HepG2 (cell line): ENCODE data around the gene PRKN. TPM values are rescaled to one million over a fixed set of nuclear protein-coding genes. Genes with fewer than 3 reads are reported as not detected.

Source experiments
- ATAC-seq: fragments of 200-7000 bp; cut with Tn5 transposase; 3 replicates; pipeline ENCODE4 v1.9.1; 2020; ENCODE audit warnings: mild to moderate bottlenecking, moderate library complexity
- BruUV-seq: library from RNA; stranded (reverse); fragments of 400-500 nt; replicated peaks from 2 replicates; lab custom pipeline; 2021; lab: Mats Ljungman, UMichigan
- CTCF ChIA-PET: fragments of 300-600 bp; formaldehyde crosslinking; extraction: SDS; loops from one replicate; lab custom pipeline; 2021; ENCODE audit warnings: low total read pairs, inconsistent platforms, low intra/inter-chr PET ratio; lab: Yijun Ruan, JAX
- POLR2A ChIA-PET: fragments of 350-600 bp; sonication (Branson Sonifier 250); formaldehyde crosslinking; loops from one replicate; lab custom pipeline; 2020; ENCODE audit warnings: antibody characterized with exemption, inconsistent platforms; lab: Yijun Ruan, JAX
- DNase-seq: peaks from one replicate; pipeline ENCODE4 v3.0.0-alpha.2; 2015; ENCODE audit warnings: low spot score
- FAIRE-seq: peaks from 3 replicates; lab custom pipeline; 2011; peaks lifted over from hg19 to GRCh38; lab: Jason Lieb, UNC
- H2AFZ ChIP-seq: one replicate; pipeline ENCODE4 v1.6.1; 2011; ENCODE audit warnings: low read length, inconsistent platforms
- H3K27ac ChIP-seq: fragments of 300-600 bp; 3 replicates; pipeline ENCODE4 v1.8.0; 2011; ENCODE audit warnings: mixed run types, mild to moderate bottlenecking, mixed read lengths, low read length, inconsistent platforms; ENCODE audit not compliant: insufficient read depth; ENCODE audit errors: extremely low read length
- H3K27me3 ChIP-seq, 2 experiments: fragments of 200-600 bp in 1 of 2; 2 replicates in 1 of 2; 3 replicates in 1 of 2; pipeline versions ENCODE4 v1.6.0 to v1.8.0; 2011; ENCODE audit warnings: low read length in 2 of 2, mild to moderate bottlenecking in 2 of 2, moderate library complexity in 2 of 2, inconsistent platforms in 1 of 2; ENCODE audit not compliant: insufficient read depth in 2 of 2, control insufficient read depth in 1 of 2
- H3K36me3 ChIP-seq, 2 experiments: fragments of 200-600 bp in 1 of 2; replicated peaks in 1 of 2; 2 replicates in 1 of 2; 3 replicates in 1 of 2; pipeline versions ENCODE4 v1.5.1 to v1.8.0; 2011; ENCODE audit warnings: low read length in 2 of 2, inconsistent platforms in 1 of 2; ENCODE audit not compliant: insufficient read depth in 2 of 2, control insufficient read depth in 1 of 2
- H3K4me1 ChIP-seq: 2 replicates; pipeline ENCODE4 v1.5.1; 2012; ENCODE audit warnings: low read length, inconsistent platforms; ENCODE audit not compliant: insufficient read depth
- H3K4me2 ChIP-seq: 2 replicates; pipeline ENCODE4 v1.6.0; 2011; ENCODE audit warnings: low read depth, low read length, inconsistent platforms
- H3K4me3 ChIP-seq, 3 experiments: fragments of 200-600 bp in 1 of 3; sonication (generic), shearing (Covaris generic) in 1 of 3; replicated peaks in 1 of 3; 2 replicates each; pipeline ENCODE4 v1.5.1; 2011 to 2016; ENCODE audit warnings: low read length in 3 of 3, inconsistent platforms in 2 of 3, low read depth in 2 of 3, mild to moderate bottlenecking in 2 of 3, control low read depth in 1 of 3, mixed read lengths in 1 of 3; ENCODE audit not compliant: insufficient read depth in 1 of 3
- H3K79me2 ChIP-seq: one replicate; pipeline ENCODE4 v1.6.1; 2011; ENCODE audit warnings: low read length, inconsistent platforms; ENCODE audit not compliant: insufficient read depth
- H3K9ac ChIP-seq: 2 replicates; pipeline ENCODE4 v1.6.0; 2011; ENCODE audit warnings: mild to moderate bottlenecking, low read depth, low read length, inconsistent platforms; ENCODE audit not compliant: insufficient read depth
- H3K9me3 ChIP-seq: 2 replicates; pipeline ENCODE4 v1.5.1; 2012; ENCODE audit warnings: mild to moderate bottlenecking, low read length
- H4K20me1 ChIP-seq: 2 replicates; pipeline ENCODE4 v1.6.0; 2011; ENCODE audit warnings: inconsistent platforms, mild to moderate bottlenecking, low read length, moderate library complexity; ENCODE audit not compliant: insufficient read depth
- ASH2L ChIP-seq: fragments of 300-600, 200-600 bp; sonication (generic); IDR thresholded peaks from 2 replicates; pipeline ENCODE4 v1.7.0; 2017; ENCODE audit warnings: low read depth, mild to moderate bottlenecking, moderate library complexity, mixed read lengths, low read length; ENCODE audit not compliant: insufficient read length
- EED ChIP-seq: sonication (generic); formaldehyde crosslinking; IDR thresholded peaks from 2 replicates; pipeline ENCODE4 v1.5.0; 2020; ENCODE audit warnings: mild to moderate bottlenecking, missing genetic modification reagents
- ETV6 ChIP-seq: sonication (generic); formaldehyde crosslinking; conservative IDR thresholded peaks from 2 replicates; pipeline ENCODE4 v1.4.0; 2020; ENCODE audit warnings: missing genetic modification reagents
- GTF3A ChIP-seq: sonication (generic); formaldehyde crosslinking; conservative IDR thresholded peaks from 2 replicates; pipeline ENCODE4 v1.4.0; 2020; ENCODE audit warnings: mild to moderate bottlenecking, missing genetic modification reagents
- HOXA7 ChIP-seq: sonication (generic); formaldehyde crosslinking; IDR thresholded peaks from 2 replicates; pipeline ENCODE4 v1.8.1; 2022; ENCODE audit warnings: mild to moderate bottlenecking, missing genetic modification reagents, moderate library complexity
- KAT2B ChIP-seq: fragments of 150-350 bp; IDR thresholded peaks from 2 replicates; pipeline ENCODE4 v1.6.1; 2014; ENCODE audit warnings: low read depth, low read length, borderline replicate concordance
- RBM22 ChIP-seq: fragments of 200-400 bp; formaldehyde crosslinking; optimal IDR thresholded peaks from 2 replicates; pipeline ENCODE3; 2017; ENCODE audit warnings: mild to moderate bottlenecking, low read length, moderate library complexity
- REXO4 ChIP-seq: sonication (generic); formaldehyde crosslinking; IDR thresholded peaks from 2 replicates; pipeline ENCODE4 v1.8.0; 2022; ENCODE audit warnings: missing genetic modification reagents, mild to moderate bottlenecking, borderline replicate concordance
- SOX13 ChIP-seq, 3 experiments: fragments of 450-650 bp in 1 of 3; sonication (generic) in 1 of 3; formaldehyde crosslinking in 1 of 3; IDR thresholded peaks in 2 of 3; conservative IDR thresholded peaks in 1 of 3; 2 replicates each; pipeline versions ENCODE4 v1.5.0 to v1.6.1; 2016 to 2020; ENCODE audit warnings: antibody characterized with exemption in 1 of 3, mild to moderate bottlenecking in 1 of 3, missing compliant biosample characterization in 1 of 3, missing genetic modification reagents in 1 of 3, moderate library complexity in 1 of 3
- SP140L ChIP-seq: sonication (generic); formaldehyde crosslinking; IDR thresholded peaks from 2 replicates; pipeline ENCODE4 v1.4.0; 2020; ENCODE audit warnings: missing genetic modification reagents, borderline replicate concordance
- TOPORS ChIP-seq: sonication (generic); formaldehyde crosslinking; IDR thresholded peaks from 2 replicates; pipeline ENCODE4 v1.8.0; 2023; ENCODE audit warnings: mild to moderate bottlenecking, missing genetic modification reagents
- ZFP36L2 ChIP-seq: sonication (generic); formaldehyde crosslinking; IDR thresholded peaks from 2 replicates; pipeline ENCODE4 v1.4.0; 2020; ENCODE audit warnings: missing genetic modification reagents
- ZNF230 ChIP-seq: sonication (generic); formaldehyde crosslinking; IDR thresholded peaks from 2 replicates; pipeline ENCODE4 v1.4.0; 2020; ENCODE audit warnings: mild to moderate bottlenecking, missing genetic modification reagents
- ZNF572 ChIP-seq: sonication (generic); formaldehyde crosslinking; IDR thresholded peaks from 2 replicates; pipeline ENCODE4 v1.5.1; 2020; ENCODE audit warnings: mild to moderate bottlenecking, missing genetic modification reagents
- ZNF614 ChIP-seq: IDR thresholded peaks from 2 replicates; pipeline ENCODE4 v1.6.1; 2018; ENCODE audit warnings: missing biosample characterization, missing genetic modification reagents, inconsistent platforms, borderline replicate concordance
- WGBS: methylation state at CpG from one replicate; pipeline ENCODE4 v1.1.6; 2017; ENCODE audit warnings: low lambda C conversion rate; 5-methylcytosine and 5-hydroxymethylcytosine counted together
- in situ Hi-C: cut with HindIII; loops from 2 replicates; pipeline ENCODE4 v1.10.0; 2017; ENCODE audit warnings: low pct_unique_long_range_greater_than_20kb; ENCODE audit not compliant: extremely low pct_ligation_motif_present
- intact Hi-C: fragments of 100-400 bp; cut with micrococcal nuclease; formaldehyde crosslinking; loops from one replicate; pipeline ENCODE4 v1.10.0; 2022; ENCODE audit not compliant: unreplicated experiment
- polyA plus RNA-seq, 8 experiments: library from polyadenylated mRNA; depleted of rRNA in 3 of 8; stranded (reverse) in 7 of 8; unstranded in 1 of 8; fragments of >200 nt; fragmentation: Illumina TruSeq in 4 of 8; extraction: Trizol in 4 of 8; gene quantifications; 2 replicates each; pipeline versions ENCODE4 v1.2.1 to v1.2.3, GENCODE V29; 2011 to 2016; ENCODE audit warnings: low read depth in 4 of 8, missing spikeins in 1 of 8, mixed read lengths in 1 of 8; ENCODE audit not compliant: insufficient read depth in 1 of 8
- total RNA-seq, 5 experiments: library from RNA; depleted of rRNA; stranded (reverse); fragments of >200 nt; fragmentation: Illumina TruSeq; extraction: Trizol; gene quantifications; 2 replicates each; pipeline ENCODE4 v1.2.3, GENCODE V29; 2016; ENCODE audit warnings: low read depth in 1 of 5
- TF ChIP-seq, protein P1 (sequence below): fragments of 450-650 bp; IDR thresholded peaks from 2 replicates; pipeline ENCODE4 v1.6.1; 2017
- TF ChIP-seq, protein P2 (sequence below): IDR thresholded peaks from 2 replicates; pipeline ENCODE4 v1.6.1; 2016
- TF ChIP-seq, protein P3 (sequence below): IDR thresholded peaks from 2 replicates; pipeline ENCODE4 v1.6.1; 2018; ENCODE audit warnings: missing genetic modification reagents, mild to moderate bottlenecking, missing compliant biosample characterization
- TF ChIP-seq, protein P4 (sequence below): sonication (generic); formaldehyde crosslinking; IDR thresholded peaks from 2 replicates; pipeline ENCODE4 v1.8.0; 2022; ENCODE audit warnings: low read depth, missing genetic modification reagents

Gene PRKN
- total and polyA plus RNA-seq, 2 of the 13 experiments (the other 11 are each of a cell fraction or from before 2014, with no cell fraction given): 0.31 to 0.44 TPM

DNA sequence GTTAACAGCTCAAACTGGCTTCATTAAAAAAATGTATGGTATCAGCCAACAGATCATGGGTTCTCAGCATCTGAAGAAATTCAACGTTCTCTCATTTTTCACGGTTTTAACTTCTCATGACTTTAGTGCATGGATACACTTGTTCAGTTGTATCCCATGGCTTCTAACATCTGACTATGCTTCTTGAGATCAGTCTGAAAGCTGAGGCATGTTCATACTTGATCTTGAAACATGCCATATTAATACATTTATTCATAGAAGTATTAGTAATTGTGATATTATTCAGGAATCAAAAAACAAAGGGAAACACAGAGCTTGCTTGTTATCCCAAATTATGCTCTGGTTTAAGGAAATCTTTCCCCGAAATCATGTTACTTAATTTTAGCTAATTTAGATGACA lies 649.4 kb downstream of the PRKN start (continued):
- TF ChIP-seq KAT2B: no peak
- no peak for TF ChIP-seq RBM22
- no peak for TF ChIP-seq ZFP36L2
- no peak for TF ChIP-seq TOPORS
- TF ChIP-seq, protein P1, sequence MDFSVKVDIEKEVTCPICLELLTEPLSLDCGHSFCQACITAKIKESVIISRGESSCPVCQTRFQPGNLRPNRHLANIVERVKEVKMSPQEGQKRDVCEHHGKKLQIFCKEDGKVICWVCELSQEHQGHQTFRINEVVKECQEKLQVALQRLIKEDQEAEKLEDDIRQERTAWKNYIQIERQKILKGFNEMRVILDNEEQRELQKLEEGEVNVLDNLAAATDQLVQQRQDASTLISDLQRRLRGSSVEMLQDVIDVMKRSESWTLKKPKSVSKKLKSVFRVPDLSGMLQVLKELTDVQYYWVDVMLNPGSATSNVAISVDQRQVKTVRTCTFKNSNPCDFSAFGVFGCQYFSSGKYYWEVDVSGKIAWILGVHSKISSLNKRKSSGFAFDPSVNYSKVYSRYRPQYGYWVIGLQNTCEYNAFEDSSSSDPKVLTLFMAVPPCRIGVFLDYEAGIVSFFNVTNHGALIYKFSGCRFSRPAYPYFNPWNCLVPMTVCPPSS: no peak
- TF ChIP-seq HOXA7 (CRISPR knock-in tag): no peak
- TF ChIP-seq ZNF230 (CRISPR knock-in tag): no peak
- no peak for TF ChIP-seq REXO4 (CRISPR knock-in tag)
- TF ChIP-seq, all 625 proteins: peak for 0

DNA sequence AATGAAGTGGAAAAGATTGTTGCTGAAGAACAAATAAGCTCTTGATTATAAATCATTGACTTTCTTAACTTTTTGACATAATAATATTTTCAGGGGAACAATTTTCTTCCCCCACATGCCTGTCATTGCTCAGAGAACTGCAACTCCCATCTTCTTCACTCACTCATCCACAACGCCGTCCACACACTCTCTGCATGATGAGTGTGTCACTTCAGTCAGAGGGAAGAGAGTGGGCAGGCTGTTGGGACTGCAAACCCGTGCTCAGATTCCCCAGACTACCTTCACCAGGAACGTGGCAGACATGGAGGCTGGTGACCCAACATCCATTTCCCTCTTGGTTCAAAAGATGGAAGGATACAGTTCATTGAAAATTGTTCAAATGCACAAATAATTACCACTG lies 650.8 kb downstream of the PRKN start:
- WGBS: 17% methylated on average over 4 of the region's 4 CpGs
- no peaks in the 10 kb centered on the region for H3K79me2 ChIP-seq
- no peak overlapping the region for H3K27ac ChIP-seq
- no TSS peak for BruUV-seq
- DNase-seq (no peak), FAIRE-seq (no peak), ATAC-seq (no peak)
- no peaks in the 10 kb centered on the region for H3K36me3 ChIP-seq
- no peak overlapping the region for H3K4me2 ChIP-seq
- H3K4me3 ChIP-seq: no peak overlapping the region
- TF ChIP-seq EED (CRISPR knock-in tag) (no peak), SP140L (CRISPR knock-in tag) (no peak), SOX13 (IDR thresholded peaks at IDR 0.05) (no peak), SOX13 (CRISPR knock-in tag; conservative IDR thresholded peaks at IDR 0.05 in 1 of 2, IDR thresholded peaks at IDR 0.05 in 1 of 2) (no peak), ASH2L (no peak), HOXA7 (CRISPR knock-in tag) (no peak), ZNF614 (CRISPR knock-in tag) (no peak), GTF3A (no peak), ZNF572 (no peak), ETV6 (CRISPR knock-in tag) (no peak)
- TF ChIP-seq, protein P2, sequence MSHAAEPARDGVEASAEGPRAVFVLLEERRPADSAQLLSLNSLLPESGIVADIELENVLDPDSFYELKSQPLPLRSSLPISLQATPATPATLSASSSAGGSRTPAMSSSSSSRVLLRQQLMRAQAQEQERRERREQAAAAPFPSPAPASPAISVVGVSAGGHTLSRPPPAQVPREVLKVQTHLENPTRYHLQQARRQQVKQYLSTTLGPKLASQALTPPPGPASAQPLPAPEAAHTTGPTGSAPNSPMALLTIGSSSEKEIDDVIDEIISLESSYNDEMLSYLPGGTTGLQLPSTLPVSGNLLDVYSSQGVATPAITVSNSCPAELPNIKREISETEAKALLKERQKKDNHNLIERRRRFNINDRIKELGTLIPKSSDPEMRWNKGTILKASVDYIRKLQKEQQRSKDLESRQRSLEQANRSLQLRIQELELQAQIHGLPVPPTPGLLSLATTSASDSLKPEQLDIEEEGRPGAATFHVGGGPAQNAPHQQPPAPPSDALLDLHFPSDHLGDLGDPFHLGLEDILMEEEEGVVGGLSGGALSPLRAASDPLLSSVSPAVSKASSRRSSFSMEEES: no peak
- TF ChIP-seq, protein P3, sequence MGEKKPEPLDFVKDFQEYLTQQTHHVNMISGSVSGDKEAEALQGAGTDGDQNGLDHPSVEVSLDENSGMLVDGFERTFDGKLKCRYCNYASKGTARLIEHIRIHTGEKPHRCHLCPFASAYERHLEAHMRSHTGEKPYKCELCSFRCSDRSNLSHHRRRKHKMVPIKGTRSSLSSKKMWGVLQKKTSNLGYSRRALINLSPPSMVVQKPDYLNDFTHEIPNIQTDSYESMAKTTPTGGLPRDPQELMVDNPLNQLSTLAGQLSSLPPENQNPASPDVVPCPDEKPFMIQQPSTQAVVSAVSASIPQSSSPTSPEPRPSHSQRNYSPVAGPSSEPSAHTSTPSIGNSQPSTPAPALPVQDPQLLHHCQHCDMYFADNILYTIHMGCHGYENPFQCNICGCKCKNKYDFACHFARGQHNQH: no peak
- TF ChIP-seq, protein P4, sequence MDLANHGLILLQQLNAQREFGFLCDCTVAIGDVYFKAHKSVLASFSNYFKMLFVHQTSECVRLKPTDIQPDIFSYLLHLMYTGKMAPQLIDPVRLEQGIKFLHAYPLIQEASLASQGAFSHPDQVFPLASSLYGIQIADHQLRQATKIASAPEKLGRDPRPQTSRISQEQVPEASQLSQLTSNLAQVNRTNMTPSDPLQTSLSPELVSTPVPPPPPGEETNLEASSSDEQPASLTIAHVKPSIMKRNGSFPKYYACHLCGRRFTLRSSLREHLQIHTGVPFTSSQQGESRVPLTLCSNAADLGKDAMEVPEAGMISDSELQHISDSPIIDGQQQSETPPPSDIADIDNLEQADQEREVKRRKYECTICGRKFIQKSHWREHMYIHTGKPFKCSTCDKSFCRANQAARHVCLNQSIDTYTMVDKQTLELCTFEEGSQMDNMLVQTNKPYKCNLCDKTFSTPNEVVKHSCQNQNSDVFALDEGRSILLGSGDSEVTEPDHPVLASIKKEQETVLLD (CRISPR knock-in tag): no peak
- no peaks in the 10 kb centered on the region; the same call in 1 of the 2 replicates for H3K9me3 ChIP-seq
- no peak overlapping the region for H2AFZ ChIP-seq
- in situ Hi-C loops: no loop called here
- no peaks in the 10 kb centered on the region for H4K20me1 ChIP-seq
- H3K4me1 ChIP-seq: no peaks in the 10 kb centered on the region
- POLR2A ChIA-PET: no interaction called here
- H3K9ac ChIP-seq: no peak overlapping the region
- no peaks in the 10 kb centered on the region for H3K27me3 ChIP-seq
- CTCF ChIA-PET: no interaction called here
- intact Hi-C loops: no loop called here
